ENCODE data around the gene CDH12.

DNA sequence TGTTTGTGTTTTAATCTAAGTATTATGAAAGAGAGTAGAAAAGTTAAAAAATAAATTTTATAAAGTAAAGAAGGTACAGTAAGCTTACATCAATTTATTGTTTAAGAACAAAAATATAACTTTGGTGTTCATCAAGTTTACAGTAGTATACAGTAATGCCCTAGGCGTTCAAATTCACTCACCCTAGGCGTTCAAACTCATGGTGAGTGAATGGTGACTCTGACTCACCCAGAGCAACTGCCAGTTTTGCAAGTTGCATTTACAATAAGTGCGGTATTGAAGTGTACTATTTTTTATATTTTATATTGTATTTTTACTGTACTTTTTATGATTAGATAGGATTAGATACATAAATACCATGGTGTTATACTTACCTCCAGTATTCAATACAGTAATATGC is 421.3 kb downstream of the CDH12 start:
- TF ChIP-seq EZH2 (IDR thresholded peaks at IDR 0.05; ENCODE audit: insufficient read depth, poor library complexity, severe bottlenecking) = no peak
- TF ChIP-seq EZH2phosphoT487 (IDR thresholded peaks at IDR 0.05; ENCODE audit: insufficient read depth, low read depth) = no peak
